ENCODE data around the gene COA5.
"Not testable (repeated sequence)": the region's sequence is repeated elsewhere in the genome, so short reads cannot be mapped to it uniquely, and the experiment has no call there.

The COA5 gene

DNA sequence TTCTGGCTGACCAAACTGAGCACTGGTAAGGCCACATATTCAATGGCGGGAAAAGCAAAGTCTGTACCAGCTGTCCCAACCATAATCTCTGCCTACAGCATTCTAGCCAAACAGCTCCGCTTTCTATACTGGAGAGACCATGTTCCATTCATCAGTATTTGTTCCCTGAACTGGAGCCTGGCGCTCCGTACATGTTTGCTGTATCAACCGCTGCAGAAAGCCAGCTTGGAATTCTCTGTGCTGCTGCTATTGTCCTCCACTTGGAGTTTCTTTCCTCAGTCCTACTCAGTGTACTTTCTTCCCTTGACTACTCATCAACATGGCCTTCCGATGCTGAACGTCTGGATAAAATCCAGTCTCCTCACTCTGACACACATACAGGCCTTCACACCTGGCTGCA, 1.9 kb downstream of the COA5 start:
- no peak for DNase-seq (ENCODE audit: low read depth in 2 of 2)

DNA sequence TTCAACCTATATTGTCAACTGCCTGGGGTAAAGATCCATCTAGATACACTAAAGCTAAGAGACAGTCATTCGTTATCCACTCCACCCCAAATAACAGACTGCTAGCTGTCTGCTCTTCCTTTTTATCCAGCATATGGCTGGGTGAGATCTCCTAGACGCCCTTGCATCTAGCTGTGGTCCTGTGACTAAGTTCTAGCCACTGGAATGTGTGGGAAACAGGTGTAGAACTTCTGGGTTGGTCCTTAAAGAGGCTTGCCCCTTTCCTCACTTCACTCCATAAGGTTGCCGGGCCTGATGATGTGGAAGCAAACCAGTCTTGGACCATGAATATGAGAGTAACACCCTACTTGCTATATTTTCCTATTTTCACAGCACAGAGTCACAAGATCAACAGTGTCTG, 3.2 kb downstream of the COA5 start:
- DNase-seq (ENCODE audit: low read depth in 2 of 2), result no peak

DNA sequence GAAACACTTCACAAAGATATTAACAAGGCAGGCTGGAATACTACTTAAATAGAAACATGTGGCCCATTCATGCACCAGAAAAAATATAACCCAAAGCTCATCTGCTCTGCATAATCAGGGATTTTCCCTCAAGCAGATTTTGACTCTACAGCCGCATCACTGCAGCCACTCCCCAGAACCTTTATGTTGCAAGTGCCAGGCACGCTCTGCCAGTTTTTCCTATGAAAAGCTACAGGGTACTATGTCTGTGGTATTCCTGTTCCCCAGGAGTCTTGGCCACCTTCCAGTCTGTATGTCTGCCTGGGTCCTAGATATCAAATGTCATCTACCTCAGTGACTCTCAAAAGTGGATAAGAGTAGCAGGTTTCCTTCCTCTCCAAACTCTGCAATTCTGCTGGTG, 3.8 kb downstream of the COA5 start:
- DNase-seq (ENCODE audit: low read depth in 2 of 2), result no peak

DNA sequence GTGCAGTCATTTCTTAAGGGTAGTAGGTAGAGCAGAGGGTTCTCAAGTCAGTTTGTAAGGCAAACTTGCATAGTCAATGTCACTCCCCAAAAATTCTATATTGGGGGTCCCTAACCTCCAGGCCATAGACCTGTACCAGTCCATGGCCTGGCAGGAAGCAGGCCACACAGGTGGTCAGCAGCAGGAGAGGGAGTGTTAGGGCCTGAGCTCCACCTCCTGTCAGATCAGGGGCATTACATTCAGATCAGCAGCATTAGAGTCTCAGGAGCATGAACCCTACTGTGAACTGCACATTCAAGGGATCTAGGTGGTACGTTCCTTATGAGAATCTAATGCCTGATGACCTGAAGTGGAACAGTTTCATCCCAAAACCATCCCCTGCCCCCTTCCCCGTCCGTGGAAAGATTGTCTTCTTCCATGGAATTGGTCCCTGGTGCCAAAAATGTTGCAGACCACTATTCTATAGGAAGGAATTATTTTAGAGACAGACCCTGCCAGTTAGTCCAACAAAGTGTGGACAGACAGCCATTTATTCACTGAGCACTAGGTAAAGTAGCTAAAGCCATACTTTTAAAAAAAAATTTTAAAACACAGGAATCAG, 6.7 kb downstream of the COA5 start:
- DNase-seq (ENCODE audit: low read depth in 2 of 2), result no peak

DNA sequence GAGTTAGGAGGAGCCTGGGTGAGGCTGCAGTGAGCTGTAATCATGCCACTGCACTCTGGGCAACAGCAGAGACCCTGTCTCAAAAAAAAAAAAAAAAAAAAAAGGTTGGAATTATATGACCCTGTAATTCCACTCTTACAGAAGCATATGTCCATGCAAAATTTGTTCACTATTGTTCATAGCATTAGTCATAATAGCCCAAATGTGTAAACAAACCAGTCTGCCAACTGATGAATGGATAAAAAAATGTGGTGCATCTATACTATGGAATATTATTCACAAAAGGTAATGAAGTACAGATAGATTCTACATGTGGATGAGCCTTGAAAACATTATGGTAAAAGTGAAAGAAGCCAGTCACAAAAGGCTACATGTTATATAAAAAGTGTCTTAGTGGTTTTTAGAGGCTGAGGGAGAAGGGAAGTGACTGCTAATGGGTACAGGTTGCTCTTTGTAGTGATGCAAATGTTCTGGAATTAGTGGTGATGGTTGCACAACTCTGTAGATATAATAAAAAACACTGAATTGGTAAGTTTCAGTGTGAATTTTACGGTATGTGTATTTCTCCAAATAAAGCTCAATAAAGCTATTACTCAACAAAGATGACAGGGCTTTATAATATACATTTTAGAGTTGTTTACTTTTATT, 9.4 kb downstream of the COA5 start:
- DNase-seq (ENCODE audit: low read depth in 2 of 2), result no peak

DNA sequence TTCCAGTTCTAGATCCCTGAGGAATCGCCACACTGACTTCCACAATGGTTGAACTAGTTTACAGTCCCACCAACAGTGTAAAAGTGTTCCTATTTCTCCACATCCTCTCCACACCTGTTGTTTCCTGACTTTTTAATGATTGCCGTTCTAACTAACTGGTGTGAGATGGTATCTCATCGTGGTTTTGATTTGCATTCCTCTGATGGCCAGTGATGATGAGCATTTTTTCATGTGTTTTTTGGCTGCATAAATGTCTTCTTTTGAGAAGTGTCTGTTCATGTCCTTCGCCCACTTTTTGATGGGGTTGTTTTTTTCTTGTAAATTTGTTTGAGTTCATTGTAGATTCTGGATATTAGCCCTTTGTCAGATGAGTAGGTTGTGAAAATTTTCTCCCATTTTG, 13.6 kb downstream of the COA5 start:
- not testable (repeated sequence) for DNase-seq (ENCODE audit: low read depth in 2 of 2)

DNA sequence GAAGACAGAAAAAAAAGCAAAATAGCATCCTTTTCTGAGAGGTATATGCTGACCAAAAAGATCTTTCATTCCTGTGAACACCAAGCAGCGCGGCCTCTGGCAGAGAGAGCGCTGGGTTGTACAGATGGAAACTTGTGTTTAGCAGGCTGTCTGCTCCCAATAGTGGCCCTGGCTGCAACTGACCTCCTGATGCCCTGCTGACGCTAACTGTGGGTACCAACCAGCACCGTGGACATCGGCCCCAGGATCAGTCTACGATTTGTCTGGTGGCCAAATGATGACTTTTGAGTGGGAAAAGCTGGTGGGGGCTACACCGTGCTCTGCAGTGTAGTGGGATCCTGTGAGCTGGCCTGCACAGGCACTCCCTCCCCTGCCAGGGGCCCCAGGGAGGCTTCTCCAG, 15.7 kb downstream of the COA5 start:
- DNase-seq (ENCODE audit: low read depth in 2 of 2), result no peak

DNA sequence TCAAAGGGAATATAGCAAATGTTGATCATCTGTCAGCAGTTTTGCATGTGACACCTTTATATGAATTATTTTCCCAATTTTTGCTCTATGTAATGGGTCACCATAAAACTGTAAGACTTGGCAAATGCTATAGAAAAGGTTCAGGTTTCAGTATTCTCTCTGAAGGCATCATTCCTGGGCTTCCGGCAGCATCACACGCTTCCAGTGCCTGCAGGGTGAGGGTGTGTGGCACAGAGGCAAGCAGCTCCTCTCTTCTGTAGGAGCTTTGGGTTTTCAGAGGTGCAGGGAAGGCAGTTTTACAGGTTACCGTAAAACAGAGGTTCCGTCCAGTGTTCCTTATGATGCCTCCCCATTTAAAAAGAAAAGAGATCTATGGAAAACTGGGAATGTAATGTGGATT, 18.8 kb downstream of the COA5 start:
- DNase-seq (ENCODE audit: low read depth in 2 of 2), result no peak

DNA sequence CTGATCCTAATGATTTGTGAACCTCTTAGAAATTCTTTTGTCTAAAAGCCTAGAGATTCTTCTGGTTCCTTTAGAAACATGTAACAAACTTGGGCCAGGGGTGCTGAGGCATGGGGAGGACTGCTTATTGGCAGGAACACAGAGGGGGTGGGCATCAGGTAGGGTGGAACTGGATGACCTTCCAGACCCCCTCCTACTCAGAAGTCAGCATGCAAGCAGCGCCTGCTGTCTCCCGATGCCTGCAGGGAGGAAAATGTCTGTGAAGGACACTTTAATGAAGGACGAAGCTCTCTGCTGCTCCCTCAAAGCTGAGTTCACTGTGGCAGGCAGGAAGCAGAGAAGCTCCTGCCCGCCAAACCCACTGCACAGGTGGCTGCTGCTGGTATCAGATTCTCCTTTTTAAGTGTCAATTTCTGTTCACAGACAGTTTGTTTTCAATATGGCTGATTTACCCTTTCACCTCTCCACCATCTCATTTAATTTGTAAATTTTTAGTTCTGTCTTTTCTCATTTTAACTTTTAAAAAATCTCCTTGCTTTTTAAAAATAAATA, 19.4 kb downstream of the COA5 start:
- DNase-seq (ENCODE audit: low read depth in 2 of 2), result no peak

DNA sequence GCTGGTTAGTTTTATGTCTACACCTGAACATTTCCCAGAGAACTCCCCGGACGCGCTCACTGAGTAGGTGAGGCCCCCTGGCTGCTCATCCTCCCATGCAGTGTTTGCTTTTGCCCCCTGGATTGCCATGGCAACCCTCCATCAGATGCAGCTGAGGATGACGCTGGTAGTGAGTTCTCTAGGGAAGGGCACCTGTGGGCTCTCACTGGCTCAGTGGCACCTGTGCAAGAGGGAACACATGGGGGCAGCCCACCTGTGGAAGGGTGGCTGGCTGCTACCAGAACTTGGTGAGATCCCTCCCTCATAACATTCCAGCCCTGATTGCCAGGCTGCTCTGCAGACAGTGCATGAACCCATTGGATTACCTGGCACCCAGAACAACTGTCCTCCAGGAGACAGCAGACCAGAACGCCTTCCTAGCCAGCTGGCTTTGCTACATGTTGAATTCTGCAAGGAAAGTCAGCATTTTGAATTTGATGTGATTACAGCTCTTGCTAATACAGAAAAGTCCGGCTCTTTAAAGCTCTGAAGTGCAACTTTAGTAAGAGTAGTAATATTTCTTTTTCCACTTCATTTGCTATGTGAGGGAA, 21.7 kb downstream of the COA5 start:
- no peak for DNase-seq (ENCODE audit: low read depth in 2 of 2)

DNA sequence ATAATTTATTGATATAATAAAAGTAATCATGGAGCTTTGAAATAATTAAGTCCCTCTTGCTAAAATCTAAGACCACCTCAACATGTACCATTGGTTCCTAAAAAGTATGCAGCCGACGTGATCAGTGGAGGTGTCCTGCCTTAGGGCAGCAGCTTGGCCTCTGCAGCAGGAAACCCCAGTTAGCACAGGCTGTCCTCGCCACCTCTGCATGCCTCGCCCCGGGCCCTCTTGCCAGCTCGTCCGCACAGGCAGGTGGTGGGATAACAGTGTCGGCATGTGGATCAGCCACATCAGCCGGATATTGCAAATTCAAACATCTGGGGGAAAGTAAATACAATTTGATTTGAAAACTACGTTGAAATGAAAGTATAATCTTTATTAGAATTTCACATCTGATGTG, 22.9 kb downstream of the COA5 start:
- no peak for DNase-seq (ENCODE audit: low read depth in 2 of 2)

DNA sequence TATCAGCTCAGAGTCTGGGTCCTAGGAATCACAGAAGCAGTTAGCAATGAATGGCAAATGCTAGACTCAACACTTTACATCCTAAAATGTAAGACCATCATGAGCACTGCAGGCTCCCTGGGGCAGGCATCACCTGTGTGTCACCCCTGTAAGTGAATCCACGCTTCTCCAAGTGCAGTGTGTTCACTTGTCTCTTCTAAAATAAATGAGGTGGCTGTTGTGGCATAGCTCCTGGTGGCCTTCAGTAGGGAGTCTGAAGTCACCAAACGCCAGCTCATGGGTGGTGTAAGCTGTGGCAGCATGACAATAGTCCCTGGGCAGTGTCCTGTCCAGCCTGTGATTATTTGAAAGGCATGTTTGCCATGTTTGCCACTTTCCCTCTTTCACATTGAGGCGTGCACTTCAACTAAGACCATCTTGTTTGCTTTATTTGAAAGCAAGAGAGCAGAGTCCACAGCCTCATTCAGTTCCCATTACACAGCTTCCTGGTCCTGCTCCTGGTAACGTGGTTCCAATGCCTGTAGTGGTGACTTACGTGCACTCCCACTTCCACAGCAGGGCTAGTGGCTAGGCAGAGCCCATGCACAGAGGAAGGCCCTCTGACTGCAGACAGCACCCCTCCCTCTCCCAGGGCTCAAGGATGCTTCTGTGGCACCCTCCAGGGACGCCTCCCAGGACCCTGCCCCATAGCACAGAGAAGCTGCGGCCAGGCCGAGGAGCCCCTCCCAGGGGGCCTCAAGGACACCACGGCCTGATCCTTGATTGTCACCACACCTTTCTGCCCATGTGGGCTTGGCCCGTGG, 24.3 kb downstream of the COA5 start:
- no peak for DNase-seq (ENCODE audit: low read depth in 2 of 2)

DNA sequence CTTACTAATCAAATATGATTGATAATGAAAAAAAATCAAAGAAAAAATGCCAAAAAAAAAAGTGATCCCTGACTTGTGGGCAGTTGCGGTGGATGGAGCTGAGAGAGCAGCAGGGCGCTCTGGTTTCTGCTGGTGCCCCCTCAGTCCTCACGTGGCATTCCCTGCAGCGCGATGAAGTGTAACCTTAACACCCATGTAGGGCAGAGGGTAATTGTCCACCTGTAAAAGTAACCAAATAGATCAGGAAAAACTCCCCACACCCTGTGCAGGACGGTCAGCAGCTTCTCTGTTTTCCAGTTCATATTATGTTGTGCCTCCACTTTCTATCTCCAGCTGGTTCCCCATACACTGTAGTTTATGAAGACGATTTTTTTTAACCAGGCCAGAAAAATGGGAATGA, 25.0 kb downstream of the COA5 start:
- no peak for DNase-seq (ENCODE audit: low read depth in 2 of 2)

DNA sequence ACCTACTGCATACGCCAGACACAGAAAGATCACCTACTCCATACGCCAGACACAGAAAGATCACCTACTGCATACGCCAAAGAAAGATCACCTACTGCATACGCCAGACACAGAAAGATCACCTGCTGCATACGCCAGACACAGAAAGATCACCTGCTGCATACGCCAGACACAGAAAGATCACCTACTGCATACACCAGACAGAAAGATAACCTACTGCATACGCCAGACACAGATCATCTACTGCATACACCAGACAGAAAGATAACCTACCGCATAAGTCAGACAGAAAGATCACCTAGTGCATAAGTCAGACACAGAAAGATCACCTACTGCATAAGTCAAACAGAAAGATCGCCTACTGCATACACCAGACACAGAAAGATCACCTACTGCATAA, 25.8 kb downstream of the COA5 start:
- no peak for DNase-seq (ENCODE audit: low read depth in 2 of 2)

DNA sequence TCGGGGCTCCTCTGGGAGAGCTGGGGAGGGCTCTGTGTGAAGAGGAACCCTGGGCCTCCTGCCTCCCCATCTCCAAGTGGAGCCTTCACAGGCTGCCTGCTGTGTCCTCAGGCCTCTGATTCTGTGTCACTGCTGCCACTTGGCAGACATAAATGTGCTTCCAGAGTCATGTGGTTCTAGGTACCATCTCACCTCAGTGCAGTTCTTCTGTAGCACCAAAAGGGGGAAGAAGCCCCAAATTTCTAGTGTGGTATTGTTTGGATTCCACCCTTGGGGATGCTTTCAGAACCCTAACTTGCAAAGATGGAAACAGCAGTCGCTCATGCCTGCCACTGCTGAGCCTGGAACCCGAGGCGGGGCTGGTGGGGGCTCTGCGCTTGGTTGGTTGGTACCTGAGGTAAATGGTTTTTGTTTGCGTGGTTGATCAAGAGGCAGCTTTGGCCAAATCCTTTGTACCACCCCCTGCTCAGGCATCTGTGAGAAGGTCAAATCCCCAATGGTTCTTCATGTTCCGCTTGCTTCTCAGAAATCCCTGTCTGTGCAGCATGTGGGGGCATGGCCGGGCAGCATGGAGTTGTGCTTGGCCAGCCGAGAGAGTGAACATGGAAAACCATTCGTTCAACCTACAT, 27.5 kb downstream of the COA5 start:
- no peak for DNase-seq (ENCODE audit: low read depth in 2 of 2)

DNA sequence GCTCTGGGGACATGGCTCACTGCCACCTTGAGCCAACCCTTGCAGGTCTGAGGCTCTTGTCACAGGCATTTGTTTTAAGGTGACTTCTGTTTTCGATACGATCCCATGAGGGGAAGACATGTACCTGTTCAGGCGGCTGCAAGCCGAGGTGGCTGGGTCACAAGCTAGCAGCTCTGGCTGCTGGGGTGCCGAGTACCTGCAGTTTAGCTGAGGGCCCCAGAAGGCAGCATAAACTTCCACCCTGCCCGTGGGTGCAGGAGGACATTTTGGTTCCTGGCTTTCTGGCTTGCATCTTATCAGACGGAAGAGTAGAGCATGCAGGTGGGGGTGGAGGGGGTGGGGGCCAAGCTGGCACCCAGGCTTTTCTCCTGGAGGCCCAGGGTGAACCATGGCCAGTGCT, 28.4 kb downstream of the COA5 start:
- DNase-seq (ENCODE audit: low read depth in 2 of 2), result no peak

DNA sequence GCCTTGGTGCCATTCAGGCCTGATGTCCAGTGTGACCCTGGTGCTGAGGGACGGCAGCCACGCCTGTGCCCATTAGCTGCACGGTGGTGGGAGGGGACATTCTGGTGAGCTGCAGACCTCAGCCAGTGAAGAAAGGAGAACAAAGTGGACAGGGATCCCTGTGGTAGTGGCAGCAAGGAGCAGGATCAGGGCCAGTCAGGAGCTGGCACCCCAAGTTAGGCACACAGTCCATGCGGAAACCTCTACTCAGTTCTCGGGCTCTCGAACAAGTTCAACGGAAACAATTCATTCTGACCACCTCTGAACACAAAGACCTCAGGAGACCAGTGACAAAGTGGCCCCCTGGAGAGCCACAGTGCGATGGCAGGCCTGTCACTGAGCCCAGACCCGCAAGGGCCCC, 30.1 kb downstream of the COA5 start:
- no peak for DNase-seq (ENCODE audit: low read depth in 2 of 2)

DNA sequence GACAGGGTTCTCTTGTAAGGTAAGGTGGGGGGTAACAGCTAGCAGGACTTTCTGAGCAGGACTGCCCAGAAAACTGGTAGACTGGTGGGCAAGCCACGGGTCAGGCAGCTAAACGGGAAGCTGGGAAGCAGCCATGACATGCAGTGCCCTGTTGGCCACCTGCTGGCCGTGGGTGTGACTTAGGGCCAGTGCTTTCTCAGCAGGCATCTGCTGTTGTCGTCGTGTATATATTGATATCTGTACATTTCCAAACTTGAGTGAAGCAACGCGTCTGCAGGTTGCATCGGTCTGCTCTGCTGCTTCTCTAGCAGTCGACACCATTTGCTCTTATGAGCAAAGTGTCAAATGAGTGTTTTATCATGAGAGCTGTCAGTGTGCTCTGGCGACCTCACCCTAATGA, 31.0 kb downstream of the COA5 start:
- no peak for DNase-seq (ENCODE audit: low read depth in 2 of 2)

DNA sequence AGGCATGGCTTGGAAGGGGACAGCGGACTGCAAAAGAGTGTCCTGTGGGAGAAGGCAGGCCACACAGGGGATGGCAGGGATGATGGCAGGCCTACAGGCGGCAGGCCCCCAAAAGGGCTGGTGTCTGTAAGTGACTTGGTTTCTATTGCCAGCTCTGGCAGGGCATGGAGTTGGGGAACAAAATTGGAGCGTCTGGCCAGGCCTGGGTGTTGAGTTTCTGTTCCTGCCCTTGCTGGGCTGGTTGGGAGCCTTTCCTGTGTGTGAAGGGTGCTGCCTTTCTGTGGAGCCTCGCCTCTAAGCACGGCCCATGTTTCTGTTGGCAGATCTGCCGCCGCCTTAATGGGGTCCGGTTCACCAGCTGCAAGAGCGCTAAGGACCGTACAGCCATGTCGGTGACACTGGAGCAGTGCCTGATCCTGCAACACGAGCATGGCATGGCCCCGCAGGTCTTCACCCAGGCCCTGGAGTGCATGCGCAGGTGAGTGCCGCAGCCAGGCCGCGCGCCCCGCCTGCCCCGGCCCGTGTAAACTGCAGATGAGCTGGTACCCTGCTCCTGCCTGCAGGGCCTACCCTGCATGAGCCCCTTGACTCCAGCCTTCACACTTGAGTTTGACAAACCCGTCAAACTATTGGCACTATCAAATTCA, 31.5 kb downstream of the COA5 start:
- no peak for DNase-seq (ENCODE audit: low read depth in 2 of 2)

DNA sequence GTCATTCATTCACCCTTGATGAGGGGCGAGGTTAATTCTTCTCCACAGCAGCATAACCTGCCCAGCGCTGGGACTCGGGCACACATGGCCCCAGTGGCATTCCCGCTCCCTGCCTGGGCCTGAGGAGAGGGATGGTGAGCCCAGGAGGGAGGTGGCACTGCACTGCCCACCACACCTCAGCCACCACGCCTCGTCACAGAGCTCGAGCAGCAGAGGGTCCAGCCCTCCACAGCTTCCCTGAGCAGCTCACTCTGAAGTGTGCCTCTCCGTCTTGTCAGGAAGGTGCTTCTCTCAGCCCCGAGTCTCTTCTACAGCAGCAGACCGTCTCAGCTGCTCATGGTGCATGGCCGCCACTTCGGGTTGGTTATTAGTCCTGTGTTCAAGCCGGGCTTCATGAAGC, 34.9 kb downstream of the COA5 start:
- DNase-seq (ENCODE audit: low read depth in 2 of 2), result no peak

DNA sequence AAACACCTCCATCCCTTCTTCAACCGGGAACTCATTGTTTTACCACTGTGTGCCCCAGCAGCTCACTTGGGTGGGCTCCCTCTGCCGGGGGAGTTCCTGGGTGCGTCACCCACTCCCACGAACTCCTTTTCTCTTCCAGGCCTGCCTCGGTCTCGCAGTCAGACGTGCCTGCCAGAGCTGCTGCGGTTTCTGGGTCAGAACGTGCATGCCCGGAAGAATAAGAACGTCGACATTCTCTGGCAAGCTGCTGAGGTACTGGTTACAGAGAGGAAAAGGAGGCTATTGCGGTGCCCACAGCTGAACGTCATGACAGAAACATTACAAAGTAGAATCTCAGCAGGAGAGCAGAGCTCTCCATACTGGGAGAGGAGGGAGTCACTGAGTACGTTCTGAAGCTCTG, 35.6 kb downstream of the COA5 start:
- no peak for DNase-seq (ENCODE audit: low read depth in 2 of 2)

DNA sequence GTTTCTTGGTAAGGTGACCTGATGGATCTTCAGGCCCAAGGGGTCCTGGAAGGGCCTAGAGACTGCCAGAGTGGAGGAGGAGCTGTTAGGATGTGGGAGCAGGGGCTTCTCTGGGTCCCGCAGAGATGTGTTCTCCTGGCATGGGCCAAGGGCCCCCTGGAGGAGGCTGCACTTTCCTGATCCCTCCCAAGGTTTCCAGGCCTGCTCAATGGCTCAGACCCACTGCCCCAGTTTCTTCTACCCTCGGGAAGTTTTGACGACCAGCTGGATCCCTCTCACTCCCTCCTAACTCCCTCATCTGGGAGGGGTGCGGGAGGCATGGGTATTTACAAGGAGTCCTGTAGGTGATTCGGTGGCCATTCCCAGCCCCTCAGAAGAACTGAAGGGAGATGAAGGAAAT, 36.1 kb downstream of the COA5 start:
- no peak for DNase-seq (ENCODE audit: low read depth in 2 of 2)
